DND-41 (cell line): ENCODE data around the gene ENO4.

ENCODE experiments used
- ATAC-seq: fragments of 200-7000 bp; cut with Tn5 transposase; 3 replicates; pipeline ENCODE4 v1.9.1; 2021; ENCODE audit warnings: low read depth; ENCODE audit not compliant: insufficient read depth
- DNase-seq: peaks from one replicate; pipeline ENCODE4 v3.0.0-alpha.2; 2020
- H2AFZ ChIP-seq: 2 replicates; pipeline ENCODE4 v1.6.0; 2012; ENCODE audit warnings: low read depth, low read length
- H3K27ac ChIP-seq: 2 replicates; pipeline ENCODE4 v1.5.1; 2012; ENCODE audit warnings: low read length, inconsistent platforms
- H3K27me3 ChIP-seq: fragments of 200-600 bp; sonication (generic); 2 replicates; pipeline ENCODE4 v1.6.0; 2012; ENCODE audit warnings: low read length, mild to moderate bottlenecking, inconsistent platforms; ENCODE audit not compliant: insufficient read depth, poor library complexity
- H3K36me3 ChIP-seq: 2 replicates; pipeline ENCODE4 v1.5.1; 2012; ENCODE audit warnings: low read length, inconsistent platforms; ENCODE audit not compliant: insufficient read depth
- H3K4me1 ChIP-seq: 2 replicates; pipeline ENCODE4 v1.5.1; 2012; ENCODE audit warnings: mild to moderate bottlenecking, low read length; ENCODE audit not compliant: insufficient read depth
- H3K4me2 ChIP-seq: 2 replicates; pipeline ENCODE4 v1.6.0; 2012; ENCODE audit warnings: mild to moderate bottlenecking, moderate library complexity, low read length, inconsistent platforms; ENCODE audit not compliant: insufficient read depth
- H3K4me3 ChIP-seq, 2 experiments: fragments of 200-600 bp in 1 of 2; shearing (Covaris generic) in 1 of 2; 2 replicates each; pipeline ENCODE4 v1.5.1; 2012 to 2016; ENCODE audit warnings: inconsistent platforms in 2 of 2, low read length in 2 of 2, mild to moderate bottlenecking in 2 of 2, low read depth in 1 of 2, moderate library complexity in 1 of 2
- H3K79me2 ChIP-seq: 2 replicates; pipeline ENCODE4 v1.6.0; 2012; ENCODE audit warnings: low read length, inconsistent platforms; ENCODE audit not compliant: insufficient read depth
- H3K9ac ChIP-seq: 2 replicates; pipeline ENCODE4 v1.6.0; 2012; ENCODE audit warnings: low read depth, mild to moderate bottlenecking, inconsistent platforms, low read length, moderate library complexity
- H3K9me3 ChIP-seq: 2 replicates; pipeline ENCODE4 v1.5.1; 2012; ENCODE audit warnings: low read length, moderate library complexity, mild to moderate bottlenecking, inconsistent platforms; ENCODE audit not compliant: insufficient read depth, severe bottlenecking
- H4K20me1 ChIP-seq: 2 replicates; pipeline ENCODE4 v1.6.0; 2012; ENCODE audit warnings: low read length; ENCODE audit not compliant: insufficient read depth
- EZH2 ChIP-seq: IDR thresholded peaks from 3 replicates; pipeline ENCODE4 v1.6.1; 2012; ENCODE audit warnings: borderline replicate concordance, low read depth, mild to moderate bottlenecking, moderate library complexity, low read length, inconsistent platforms; ENCODE audit not compliant: severe bottlenecking
- TF ChIP-seq, protein P1 (sequence below): IDR thresholded peaks from 2 replicates; pipeline ENCODE4 v1.5.1; 2012; ENCODE audit warnings: borderline replicate concordance, low read length, moderate library complexity, mild to moderate bottlenecking; ENCODE audit not compliant: poor library complexity, severe bottlenecking; ENCODE audit errors: extremely low read depth

Gene ENO4

DNA sequence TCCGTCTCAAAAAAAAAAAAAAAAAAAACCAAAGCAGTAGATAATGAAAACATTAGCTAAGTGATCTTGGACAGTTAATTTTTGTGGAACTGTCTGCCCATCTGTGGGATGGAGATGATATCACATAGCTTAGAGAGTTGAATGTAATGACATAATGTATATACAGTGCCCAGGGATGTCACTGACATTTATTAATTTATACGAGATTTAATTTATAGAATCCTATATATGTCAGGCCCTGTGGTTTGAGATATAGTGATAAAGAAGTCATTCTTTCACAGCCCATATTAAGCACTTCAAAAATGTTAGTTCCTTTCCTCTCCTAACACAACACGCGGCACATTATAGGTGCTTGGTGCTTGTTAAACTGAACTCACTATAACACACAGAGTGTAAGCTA, 4.0 kb downstream of the ENO4 start:
- H3K27me3 ChIP-seq = no peaks in the 10 kb centered on the region
- ATAC-seq (no peak), DNase-seq (no peak)
- H2AFZ ChIP-seq = no peak overlapping the region
- TF ChIP-seq EZH2 = no peak
- TF ChIP-seq, protein P1, sequence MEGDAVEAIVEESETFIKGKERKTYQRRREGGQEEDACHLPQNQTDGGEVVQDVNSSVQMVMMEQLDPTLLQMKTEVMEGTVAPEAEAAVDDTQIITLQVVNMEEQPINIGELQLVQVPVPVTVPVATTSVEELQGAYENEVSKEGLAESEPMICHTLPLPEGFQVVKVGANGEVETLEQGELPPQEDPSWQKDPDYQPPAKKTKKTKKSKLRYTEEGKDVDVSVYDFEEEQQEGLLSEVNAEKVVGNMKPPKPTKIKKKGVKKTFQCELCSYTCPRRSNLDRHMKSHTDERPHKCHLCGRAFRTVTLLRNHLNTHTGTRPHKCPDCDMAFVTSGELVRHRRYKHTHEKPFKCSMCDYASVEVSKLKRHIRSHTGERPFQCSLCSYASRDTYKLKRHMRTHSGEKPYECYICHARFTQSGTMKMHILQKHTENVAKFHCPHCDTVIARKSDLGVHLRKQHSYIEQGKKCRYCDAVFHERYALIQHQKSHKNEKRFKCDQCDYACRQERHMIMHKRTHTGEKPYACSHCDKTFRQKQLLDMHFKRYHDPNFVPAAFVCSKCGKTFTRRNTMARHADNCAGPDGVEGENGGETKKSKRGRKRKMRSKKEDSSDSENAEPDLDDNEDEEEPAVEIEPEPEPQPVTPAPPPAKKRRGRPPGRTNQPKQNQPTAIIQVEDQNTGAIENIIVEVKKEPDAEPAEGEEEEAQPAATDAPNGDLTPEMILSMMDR = no peak
- no peak overlapping the region for H3K9ac ChIP-seq
- peaks cover 4% of the 10 kb centered on the region for H3K9me3 ChIP-seq
- H4K20me1 ChIP-seq = no peaks in the 10 kb centered on the region
- H3K27ac ChIP-seq = no peak overlapping the region
- H3K36me3 ChIP-seq = no peaks in the 10 kb centered on the region
- no peaks in the 10 kb centered on the region for H3K4me1 ChIP-seq
- no peaks in the 10 kb centered on the region for H3K79me2 ChIP-seq
- H3K4me3 ChIP-seq = no peak overlapping the region
- H3K4me2 ChIP-seq = no peak overlapping the region

DNA sequence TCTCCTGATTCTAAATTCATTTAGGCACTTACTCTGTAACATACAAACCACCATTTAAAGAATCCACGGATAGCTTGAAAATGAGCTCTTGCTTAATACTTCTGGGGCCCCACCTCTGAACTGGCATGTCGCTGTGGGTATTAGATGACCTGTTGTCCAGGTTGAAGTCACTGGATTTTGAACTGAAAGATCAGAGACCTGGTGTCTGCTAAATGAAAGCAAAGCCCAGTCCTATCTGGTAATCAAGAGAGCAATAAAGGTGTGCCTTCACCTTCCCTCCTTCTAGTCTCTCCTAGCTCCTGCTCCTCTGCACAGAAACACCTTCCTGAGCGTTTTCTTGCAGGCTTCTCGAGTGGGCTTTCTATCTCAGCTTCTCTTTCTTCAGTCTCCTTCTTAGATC, 4.4 kb downstream of the ENO4 start:
- H3K9ac ChIP-seq = no peak overlapping the region
- TF ChIP-seq, protein P1 = no peak
- TF ChIP-seq EZH2 = no peak
- H3K9me3 ChIP-seq = peaks cover 4% of the 10 kb centered on the region
- H3K79me2 ChIP-seq = no peaks in the 10 kb centered on the region
- DNase-seq = no peak
- H3K36me3 ChIP-seq = no peaks in the 10 kb centered on the region
- no peak overlapping the region for H3K27ac ChIP-seq
- no peaks in the 10 kb centered on the region for H3K27me3 ChIP-seq
- H3K4me1 ChIP-seq = no peaks in the 10 kb centered on the region
- no peaks in the 10 kb centered on the region for H4K20me1 ChIP-seq
- no peak overlapping the region for H2AFZ ChIP-seq
- H3K4me2 ChIP-seq = no peak overlapping the region
- H3K4me3 ChIP-seq = no peak overlapping the region
- ATAC-seq = no peak

DNA sequence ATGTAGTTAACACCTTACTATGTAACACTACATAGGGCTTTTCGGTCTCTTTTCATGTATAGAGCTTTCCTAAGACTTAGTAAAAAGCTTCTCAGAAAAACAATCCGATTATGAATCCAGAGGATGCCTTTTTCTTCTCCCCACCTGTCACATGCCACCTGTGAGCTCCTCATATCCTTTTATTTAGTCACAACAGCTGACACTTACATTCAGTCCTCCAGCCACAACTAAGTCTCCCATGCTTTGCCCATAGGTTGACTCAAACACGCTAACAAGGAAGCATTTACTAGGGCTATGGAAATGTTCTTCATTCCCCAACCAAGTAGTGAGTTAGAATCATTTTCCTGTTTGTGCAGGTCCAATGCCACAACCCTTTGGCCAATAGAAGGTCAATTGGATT, 7.9 kb downstream of the ENO4 start:
- DNase-seq = no peak

More for the DNA sequence above, 7.9 kb downstream of the ENO4 start:
- peaks cover 4% of the 10 kb centered on the region for H3K9me3 ChIP-seq
- no peak overlapping the region for H3K27ac ChIP-seq
- no peak for ATAC-seq
- no peak overlapping the region for H3K4me2 ChIP-seq
- no peaks in the 10 kb centered on the region for H3K27me3 ChIP-seq
- no peaks in the 10 kb centered on the region for H4K20me1 ChIP-seq
- H3K4me1 ChIP-seq = no peaks in the 10 kb centered on the region
- no peaks in the 10 kb centered on the region for H3K79me2 ChIP-seq
- no peaks in the 10 kb centered on the region for H3K36me3 ChIP-seq
- no peak overlapping the region for H3K4me3 ChIP-seq
- no peak overlapping the region for H2AFZ ChIP-seq
- TF ChIP-seq, protein P1 = no peak
- no peak for TF ChIP-seq EZH2
- H3K9ac ChIP-seq = no peak overlapping the region
